ENCODE data around the gene INSIG1. TPM values are rescaled to one million over a fixed set of nuclear protein-coding genes. Genes with fewer than 3 reads are reported as not detected.

Gene INSIG1
- 10 to 100 TPM; 12.9 to 26.6 (median 20.0) TPM for polyA plus RNA-seq (ENCODE audit: insufficient read depth in 1 of 5, insufficient read length in 5 of 5, low replicate concordance in 1 of 5)
- long read RNA-seq, donor 1, transcript INSIG1-201 (6 exons, 3,010 nt) = major isoform, 8 of 8 reads
- long read RNA-seq, donor 1, partial matches to known transcripts = 0 of 8 reads
- long read RNA-seq, donor 1, other reads (novel, unspliced or antisense) = 0 of 8 reads
- long read RNA-seq, donor 2, transcript INSIG1-201 (6 exons, 3,010 nt) = major isoform, 8 of 8 reads
- long read RNA-seq, donor 2, partial matches to known transcripts = 0 of 8 reads
- long read RNA-seq, donor 2, other reads (novel, unspliced or antisense) = 0 of 8 reads
- long read RNA-seq, donor 3, transcript INSIG1-201 (6 exons, 3,010 nt) = major isoform, 5 of 5 reads
- long read RNA-seq, donor 3, partial matches to known transcripts = 0 of 5 reads
- long read RNA-seq, donor 3, other reads (novel, unspliced or antisense) = 0 of 5 reads
- long read RNA-seq, donor 4 = 0 reads
- long read RNA-seq, donor 5, transcript INSIG1-201 (6 exons, 3,010 nt) = major isoform, 7 of 7 reads
- long read RNA-seq, donor 5, partial matches to known transcripts = 0 of 7 reads
- long read RNA-seq, donor 5, other reads (novel, unspliced or antisense) = 0 of 7 reads
- long read RNA-seq, donor 6, transcript INSIG1-201 (6 exons, 3,010 nt) = major isoform, 7 of 22 reads
- long read RNA-seq, donor 6, partial matches to known transcripts = 15 of 22 reads
- long read RNA-seq, donor 6, other reads (novel, unspliced or antisense) = 0 of 22 reads
- long read RNA-seq, donor 7, transcript INSIG1-201 (6 exons, 3,010 nt) = major isoform, 5 of 5 reads
- long read RNA-seq, donor 7, partial matches to known transcripts = 0 of 5 reads
- long read RNA-seq, donor 7, other reads (novel, unspliced or antisense) = 0 of 5 reads
- long read RNA-seq, donor 8, partial matches to known transcripts = 0 of 4 reads
- long read RNA-seq, donor 8, other reads (novel, unspliced or antisense) = 0 of 4 reads

DNA sequence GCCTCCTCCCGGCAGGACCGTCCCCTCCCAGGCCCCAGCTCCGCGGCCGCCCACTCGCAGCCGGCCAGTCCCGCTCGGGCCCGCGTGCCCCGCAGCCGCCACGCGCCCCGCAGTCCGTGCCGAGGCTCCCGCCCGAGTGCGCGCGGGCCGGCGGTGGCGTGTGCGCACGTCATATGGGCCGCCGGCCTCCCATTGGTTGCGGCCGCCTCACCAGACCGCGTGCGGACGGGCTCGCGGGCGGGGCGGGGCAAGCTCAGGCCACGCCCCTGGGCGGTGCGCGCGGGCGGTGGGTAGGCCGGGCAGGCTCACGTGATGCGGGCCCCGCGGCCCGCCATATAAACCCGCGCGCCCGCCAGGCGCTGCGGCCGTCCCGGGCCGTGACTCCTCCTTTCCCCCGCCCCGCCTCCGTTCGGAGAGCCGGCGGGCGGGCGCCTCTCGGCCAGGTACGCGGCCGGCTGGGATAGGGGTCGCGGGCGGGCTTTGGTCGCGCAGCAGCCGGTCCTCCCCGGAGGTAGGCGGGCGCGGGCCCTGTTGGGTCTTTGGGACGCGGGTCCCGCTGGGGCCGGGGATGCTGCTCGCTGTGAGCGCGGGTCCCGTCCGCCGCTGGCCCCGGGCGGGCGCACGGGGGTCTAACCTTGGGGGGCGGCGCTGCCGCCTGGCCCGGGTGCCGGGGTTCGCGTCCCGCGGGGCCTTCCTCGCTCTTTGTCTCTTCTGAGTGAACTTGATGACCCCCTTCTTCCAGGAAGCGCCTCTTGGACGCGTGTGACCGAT is at the start of gene INSIG1:
Gene INSIG1, plus strand, starts transcription at position 362 of the 771 bp plus-strand sequence. Its CDS starts 408 bp downstream, at position 770.
- DNase-seq = peak; percentile 91 to 94

- DNase-seq = no peak
Observed at GRCh38 chr7:155248366-155248756, 49.3 kb upstream of the INSIG1 start.

- DNase-seq = no peak
Observed at GRCh38 chr7:155251831-155252230, 45.8 kb upstream of the INSIG1 start.

- DNase-seq = no peak
Observed at GRCh38 chr7:155252444-155252887, 45.2 kb upstream of the INSIG1 start.

DNA sequence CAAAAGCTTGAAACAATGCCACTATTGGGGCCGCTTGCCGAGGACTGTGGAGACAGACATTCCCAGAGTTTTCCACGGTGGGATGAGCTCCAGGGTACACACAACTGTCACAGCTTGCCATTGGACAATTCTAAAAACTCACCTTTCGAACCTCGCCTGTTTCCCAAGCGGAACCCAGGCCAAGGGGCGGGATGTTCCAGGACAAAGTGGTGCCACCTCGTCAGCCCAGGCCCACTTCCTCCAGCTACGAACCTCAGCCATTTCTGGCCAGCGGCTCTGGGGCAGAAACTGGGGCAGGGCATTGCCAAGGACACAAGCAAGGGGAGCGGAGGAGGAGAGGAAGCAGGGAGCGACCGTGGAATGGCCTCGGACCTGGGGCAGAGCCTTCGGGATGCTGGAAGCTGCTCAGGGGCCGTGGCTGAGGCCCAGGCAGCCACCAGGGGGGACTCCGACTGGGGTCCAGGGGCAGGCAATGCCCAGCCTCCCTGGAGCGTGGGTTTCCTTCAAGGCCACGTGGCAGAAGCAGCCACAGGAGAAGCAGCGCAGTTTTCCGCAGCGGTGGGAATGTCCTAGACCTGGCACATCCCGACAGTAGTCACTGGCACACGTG is 44.7 kb upstream of the INSIG1 start:
- DNase-seq = no peak

DNA sequence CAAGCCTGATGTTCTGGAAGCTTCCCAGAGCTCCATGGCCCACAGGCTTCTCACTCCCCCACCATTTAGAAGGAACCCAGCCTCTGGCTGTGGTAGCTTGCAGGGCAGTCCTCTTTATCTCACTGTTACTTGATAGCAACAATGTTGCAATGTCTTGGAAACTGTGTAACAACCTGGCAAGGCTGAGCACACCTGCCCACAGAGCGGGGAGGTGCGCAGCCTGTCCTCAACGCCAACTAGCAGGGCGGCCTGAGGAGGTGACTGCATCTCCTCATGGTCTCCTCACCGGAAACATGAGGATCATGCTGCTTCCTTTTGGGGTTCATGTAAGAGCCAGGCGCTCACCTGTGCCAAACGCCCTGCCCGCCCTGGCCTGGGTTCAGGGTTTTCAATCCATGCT is 43.7 kb upstream of the INSIG1 start:
- no peak for DNase-seq

DNA sequence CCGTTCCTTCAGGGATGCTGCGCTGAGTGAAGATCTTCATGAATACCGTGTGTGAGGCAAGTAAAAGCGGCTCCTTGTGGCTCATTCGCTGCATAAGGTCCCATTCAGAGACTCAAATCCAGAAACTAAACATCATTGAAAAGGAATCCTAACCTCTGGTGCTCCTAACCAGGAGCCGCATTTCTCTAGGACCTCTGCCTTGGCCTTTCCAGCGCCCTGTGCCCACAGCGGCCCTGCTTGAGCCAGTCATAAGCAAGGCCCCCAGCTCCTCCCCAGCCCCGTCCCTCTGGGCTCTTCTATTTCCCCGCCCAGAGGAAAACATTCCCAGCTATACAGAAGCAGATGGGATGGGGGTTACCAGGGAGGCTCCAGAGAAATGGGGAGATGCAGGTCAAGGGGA is 42.6 kb upstream of the INSIG1 start:
- DNase-seq = no peak

DNA sequence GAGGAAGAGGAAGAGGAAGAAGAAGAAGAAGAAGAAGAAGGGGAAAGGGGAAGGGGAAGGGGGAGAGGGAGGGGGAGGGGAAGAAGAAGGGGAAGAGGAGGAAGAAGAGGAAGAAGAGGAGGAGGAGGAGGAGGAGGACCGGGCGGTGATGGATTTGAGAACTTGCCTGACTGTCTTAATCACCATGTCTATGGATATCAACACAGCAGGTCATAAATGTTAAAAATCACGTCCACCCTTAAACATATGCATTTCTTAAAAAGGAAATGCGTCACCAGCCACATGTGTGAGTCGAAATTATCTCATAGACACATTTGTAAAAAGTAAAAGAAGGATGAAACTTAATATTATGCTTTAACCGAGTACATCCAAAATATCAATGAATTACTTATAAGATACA is 42.1 kb upstream of the INSIG1 start:
- DNase-seq = no peak

- no peak for DNase-seq
Observed at GRCh38 chr7:155256081-155256760, 41.5 kb upstream of the INSIG1 start.

DNA sequence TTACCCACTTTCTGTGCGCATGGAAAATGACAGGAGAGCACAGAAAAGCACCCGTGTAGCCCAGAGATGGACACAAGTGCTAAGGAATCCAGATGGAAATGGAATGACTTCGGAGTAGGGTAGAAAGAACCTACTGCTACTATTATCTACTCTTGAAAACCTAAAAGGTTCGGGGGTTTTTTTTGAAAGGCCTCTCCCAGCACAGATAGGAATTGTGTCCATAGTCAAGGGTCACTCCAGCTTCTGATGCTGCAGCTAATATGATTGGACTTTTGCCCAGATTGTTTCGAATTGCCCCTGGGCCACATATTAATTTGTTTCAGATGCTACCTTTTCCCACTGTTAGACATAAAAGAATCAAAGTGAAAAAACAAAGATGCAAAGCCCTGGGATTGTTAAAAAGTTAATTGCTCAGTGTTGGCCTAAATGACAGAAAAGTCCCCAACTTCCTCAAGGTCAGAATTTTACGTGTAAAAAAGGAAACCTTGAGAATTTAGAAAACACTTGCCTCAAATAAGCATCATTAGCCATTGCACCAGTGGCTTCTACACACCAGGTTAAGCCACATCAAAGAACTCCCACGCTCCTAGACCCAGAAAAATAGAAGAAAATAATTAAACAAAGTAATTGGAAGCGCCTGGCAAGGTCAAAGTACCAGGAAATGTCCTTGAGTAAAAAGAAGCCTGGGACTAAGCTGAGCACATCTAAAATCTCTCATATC is 40.8 kb upstream of the INSIG1 start:
- DNase-seq = no peak

GRCh38 chr7:155257482-155258225 is 40.0 kb upstream of the INSIG1 start:
- DNase-seq = no peak

GRCh38 chr7:155258226-155258560 is 39.5 kb upstream of the INSIG1 start:
- DNase-seq = no peak

DNA sequence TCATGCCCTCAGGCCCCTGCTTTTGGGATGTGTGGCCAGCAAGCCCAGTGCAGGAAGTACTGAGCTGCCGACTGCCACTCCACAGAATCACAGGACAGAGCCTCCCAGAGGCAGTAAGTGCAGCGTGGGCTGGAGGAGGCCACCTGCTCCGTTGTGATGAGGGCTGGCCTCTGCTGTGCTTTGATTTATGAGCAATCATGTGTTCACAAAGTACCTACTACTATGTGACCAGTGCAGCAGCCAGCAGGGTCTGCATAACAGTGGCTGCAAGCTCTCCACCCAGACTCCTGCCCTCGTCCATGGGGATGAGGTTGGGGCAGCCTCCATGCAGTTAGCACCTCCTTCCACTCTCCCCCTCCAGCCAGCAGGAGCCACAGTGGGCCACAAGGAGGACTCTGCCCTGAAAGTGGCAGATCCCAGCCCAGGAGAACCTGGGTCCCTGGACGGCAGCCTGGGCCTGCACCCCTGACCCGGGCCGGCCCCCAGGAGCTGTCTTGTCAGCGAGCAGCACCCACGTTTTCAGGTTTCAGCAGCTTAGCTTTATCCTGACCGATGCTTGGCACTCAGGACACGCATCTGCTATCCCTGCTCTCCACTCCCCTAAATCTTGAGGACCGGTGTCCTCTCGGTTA is 37.7 kb upstream of the INSIG1 start:
- no peak for DNase-seq

- no peak for DNase-seq
Observed at GRCh38 chr7:155260498-155260872, 37.2 kb upstream of the INSIG1 start.

DNA sequence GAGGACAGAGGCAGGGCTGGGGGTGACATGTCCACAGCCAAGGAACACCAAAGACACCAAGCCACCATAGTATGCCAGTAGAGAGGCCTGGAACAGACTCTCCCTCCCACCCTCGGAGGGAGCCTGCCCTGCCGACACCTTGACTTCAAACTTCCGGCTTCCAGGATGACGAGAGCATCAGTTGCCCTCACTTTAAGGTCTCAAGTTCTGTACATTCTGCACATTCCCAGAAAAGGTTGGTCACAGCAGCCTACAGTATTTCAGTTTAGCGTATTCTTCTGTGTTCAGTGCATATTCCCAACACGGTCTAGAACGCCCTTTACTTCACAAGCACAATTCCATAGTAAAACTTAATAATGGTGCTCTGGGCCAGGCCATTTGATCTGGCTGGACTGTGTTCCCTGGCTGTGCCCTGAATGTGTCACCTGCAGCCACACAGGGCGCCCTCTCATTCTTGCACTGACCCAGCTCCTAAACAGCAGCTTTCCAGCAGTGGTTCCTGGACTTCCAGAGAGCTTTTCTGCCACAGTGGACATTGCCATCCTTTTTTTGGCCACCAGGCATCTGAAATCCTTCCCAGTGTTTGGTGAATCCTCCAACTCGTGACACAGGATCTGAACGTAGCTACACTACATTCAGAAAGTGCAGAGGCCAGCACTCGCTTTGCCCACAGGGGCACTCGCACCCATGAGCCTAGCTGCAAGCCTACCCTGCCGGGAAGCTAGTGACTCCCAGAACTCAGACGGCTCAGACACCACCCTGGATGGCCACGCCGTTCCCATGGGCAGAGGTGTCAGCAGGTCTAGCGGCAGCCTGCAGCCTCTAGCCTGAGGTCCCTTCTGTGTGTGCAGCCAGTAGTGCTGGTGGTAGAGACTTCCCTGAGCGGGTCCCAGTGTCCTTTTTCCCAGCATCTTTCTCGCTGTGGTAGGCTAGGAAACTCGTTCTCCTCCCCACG is 36.4 kb upstream of the INSIG1 start:
- no peak for DNase-seq

- no peak for DNase-seq
Observed at GRCh38 chr7:155262031-155262430, 35.6 kb upstream of the INSIG1 start.

DNA sequence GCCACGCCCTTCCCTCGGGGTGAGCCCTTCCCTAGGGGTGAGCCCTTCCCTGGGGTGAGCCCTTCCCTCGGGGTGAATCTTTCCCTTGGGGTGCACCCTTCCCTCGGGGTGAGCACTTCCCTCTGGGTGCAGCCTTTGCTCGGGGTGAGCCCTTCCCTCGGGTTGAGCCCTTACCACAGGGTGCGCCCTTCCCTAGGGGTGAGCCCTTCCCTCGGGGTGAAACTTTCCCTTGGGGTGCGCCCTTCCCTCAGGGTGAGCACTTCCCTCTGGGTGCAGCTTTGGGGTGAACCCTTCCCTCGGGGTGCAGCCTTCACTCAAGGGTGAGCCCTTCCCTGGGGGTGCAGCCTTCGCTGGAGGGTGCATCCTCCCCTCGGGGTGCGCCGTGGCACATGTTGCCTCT is 34.6 kb upstream of the INSIG1 start:
- no peak for DNase-seq
